Stimulated activated CD4-positive, alpha-beta T cell treated with anti-CD3 and anti-CD28 coated beads, Interleukin-4, amount 100 ng/mL, for 24 hours (primary cell): ENCODE data around the gene PRF1.
A peak's percentile ranks its signal among the peaks of the same experiment; 100 is the strongest.
"Not testable (repeated sequence)": the region's sequence is repeated elsewhere in the genome, so short reads cannot be mapped to it uniquely, and the experiment has no call there.

Experiments
- DNase-seq: peaks from one replicate; pipeline ENCODE4 v3.0.0-alpha.2; 2020

The PRF1 gene

DNA sequence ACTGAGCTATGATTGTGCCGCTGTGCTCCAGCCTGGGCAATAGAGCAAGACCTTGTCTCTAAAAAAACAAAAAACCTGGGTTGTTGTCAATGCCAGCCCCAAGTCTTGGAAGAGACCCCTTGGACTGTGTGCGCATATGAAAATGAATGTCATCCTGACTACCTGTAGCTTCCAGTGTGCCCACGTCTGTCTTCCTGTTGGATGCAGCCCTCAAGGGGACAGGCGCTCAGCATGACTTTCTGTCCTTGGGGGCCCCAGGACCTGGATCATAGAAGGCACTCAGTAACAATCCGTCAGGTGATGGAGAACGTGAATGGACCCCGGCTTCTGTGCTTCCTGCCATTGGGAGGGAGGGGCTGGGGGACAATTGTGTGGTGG, 9.0 kb downstream of the PRF1 start:
- DNase-seq = no peak

DNA sequence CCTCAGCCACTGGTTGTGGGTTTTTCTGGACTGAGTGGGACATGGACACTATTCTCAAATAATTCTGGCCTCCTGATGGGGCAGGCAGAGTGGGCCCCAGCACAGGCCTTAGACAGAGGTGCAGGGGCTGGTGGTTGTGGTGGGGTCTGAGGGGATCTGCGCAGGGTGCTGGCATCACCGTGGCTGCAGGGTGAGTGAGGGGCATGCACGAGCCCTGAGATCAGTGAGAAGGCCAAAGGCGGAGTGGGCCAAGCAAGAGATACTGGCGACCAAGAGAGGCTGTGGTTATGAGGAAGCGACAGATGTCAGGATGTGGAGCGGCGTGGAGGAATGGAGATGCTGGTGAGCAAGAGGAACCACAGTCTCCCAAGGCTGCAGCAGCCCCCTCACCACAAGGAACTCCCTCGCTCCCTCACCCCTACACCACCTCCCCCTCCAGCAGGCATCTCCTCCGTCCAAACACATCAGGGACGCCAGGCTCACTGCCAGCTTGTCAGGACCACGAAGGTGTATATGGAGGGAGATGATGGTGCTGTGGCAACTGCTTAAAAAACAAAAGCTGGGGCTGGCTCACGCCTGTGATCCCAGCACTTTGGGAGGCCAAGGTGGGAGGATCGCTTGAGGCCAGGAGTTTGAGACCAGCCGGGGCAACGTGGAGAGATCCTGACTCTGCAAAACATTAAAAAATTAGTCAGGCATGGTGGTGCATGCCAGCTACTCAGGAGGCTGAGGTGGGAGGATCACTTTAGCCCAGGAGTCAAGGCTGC, 9.6 kb downstream of the PRF1 start:
- no peak for DNase-seq

DNA sequence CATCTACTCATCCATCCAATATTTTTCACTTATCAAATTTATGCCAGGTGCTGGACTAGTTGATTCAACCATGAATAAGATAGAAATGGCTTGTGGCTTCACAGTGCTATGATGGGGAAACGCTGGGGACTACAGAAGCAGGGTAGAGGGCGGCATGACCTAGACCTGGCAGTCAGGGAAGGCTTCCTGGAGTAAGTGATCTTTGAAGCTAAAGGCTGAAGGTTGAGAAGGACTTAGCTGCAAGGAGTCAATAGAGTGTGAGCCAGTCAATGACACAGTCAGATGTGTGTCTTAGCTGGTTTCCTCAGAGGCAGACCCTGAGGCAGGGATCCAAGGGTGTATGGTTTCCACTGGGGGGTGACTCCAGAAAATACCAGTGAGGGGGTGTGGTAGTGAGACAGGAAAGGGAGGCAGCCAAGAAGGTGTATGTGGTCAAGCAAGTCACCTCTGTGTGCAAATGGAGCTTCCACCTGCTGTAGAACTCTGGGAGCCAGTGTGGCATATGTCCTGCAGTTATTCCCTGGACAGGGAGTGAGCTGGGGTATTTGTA, 10.3 kb downstream of the PRF1 start:
- no peak for DNase-seq

DNA sequence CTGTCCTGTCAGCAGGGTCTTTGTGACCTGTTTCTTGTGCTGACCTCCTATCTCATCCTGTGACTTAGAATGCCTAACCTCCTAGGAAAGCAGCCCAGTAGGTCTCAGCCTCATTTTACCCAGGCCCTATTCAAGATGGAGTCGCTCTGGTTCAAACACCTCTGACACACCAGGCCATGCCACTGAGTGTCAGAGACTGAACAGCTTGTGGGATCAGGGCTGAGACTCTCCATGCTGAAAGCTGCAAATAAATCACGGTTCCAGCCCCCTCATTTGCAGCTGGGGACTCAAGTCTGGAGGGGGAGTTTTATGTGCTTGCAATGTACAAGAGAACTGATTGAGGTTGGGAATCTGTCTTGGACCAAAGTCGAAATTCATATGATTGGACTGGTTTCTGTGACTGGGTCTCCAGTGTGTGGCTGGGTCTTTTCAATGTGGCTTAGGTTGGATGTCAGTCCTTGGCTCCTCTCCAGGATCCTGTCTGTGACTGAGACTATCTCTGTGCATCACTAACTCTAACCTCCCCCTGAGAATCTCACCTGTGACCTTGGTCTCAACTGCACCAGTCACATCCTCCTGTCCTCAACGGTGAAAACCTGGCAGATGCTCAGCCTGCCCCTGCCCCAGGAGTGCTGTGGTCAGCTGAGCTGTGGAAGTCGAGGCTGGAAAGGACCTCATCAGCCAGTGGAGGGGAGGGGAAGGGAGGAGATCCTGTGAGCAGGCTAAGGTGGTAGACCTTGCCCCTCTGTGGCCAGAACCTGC, 11.7 kb downstream of the PRF1 start:
- no peak for DNase-seq

DNA sequence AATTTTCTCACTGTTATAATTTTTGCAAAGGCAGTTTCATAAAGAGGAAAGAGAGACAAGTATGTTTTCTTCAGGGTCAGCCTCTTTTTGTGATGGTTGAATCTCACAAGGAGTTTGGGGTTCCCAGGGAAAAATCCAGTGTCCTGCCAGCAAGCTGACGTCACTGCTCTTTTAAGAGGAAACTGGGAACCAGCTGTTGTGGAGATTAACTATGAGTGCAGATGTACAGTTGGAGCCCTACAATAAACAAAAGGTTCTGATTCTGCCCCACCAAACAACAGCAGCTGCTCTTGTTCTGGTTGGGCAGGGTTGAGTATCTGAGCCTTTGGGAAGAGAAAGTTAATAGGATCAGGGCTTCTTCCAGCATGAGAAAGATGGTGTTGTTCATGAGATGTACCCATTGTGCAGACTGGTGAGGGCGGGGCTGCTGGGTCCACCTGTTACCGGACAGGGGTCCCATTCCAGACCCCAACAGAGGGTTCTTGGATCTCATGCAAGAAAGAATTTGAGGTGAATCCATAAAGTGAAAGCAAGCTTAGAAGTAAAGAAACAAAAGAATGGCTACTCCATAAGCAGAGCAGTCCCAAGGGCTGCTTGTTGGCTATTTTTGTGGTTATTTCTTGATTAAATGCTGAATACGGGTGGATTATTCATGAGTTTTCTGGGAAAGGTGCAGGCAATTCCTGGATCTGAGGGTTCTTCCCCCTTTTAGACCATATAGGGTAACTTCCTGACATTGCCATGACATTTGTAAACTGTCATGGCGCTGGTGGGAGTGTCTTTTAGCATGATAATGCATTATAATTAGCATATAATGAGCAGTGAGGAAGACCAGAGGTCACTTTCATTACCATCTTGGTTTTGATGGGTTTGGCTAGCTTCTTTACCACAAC, 12.5 kb downstream of the PRF1 start:
- no peak for DNase-seq

DNA sequence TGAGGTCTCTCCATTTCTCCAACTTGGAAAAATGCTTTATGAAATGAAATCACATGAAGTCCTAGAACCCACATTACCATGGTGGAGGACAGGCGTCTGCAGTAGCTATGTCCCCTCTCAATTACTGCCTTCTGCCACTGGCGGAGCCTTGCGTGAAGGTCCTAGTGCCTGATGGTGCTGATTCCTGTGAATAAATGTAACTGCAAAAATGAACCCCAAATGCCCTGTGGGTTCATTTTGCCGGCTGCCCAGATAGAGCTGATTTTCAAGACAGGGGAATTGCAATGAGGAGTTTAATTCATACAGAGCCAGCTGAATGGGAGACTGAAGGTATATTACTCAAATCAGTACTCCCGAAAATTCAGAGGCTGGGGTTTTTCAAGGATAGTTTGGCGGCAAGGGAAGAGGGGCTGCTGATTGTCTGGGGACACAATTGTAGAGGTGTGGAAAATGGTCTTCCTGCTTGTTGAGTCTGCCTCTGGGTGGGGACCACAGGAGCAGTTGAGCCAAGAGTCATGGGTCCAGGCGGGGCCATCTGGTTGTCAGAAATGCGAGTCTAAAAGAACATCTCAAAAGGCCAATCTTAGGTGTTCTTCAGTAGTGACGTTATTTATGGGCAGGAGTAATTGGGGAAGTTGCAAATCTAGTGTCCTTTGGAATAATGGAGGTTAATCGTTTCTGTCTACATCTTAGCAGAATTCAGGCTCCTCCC, 13.5 kb downstream of the PRF1 start:
- DNase-seq = no peak

DNA sequence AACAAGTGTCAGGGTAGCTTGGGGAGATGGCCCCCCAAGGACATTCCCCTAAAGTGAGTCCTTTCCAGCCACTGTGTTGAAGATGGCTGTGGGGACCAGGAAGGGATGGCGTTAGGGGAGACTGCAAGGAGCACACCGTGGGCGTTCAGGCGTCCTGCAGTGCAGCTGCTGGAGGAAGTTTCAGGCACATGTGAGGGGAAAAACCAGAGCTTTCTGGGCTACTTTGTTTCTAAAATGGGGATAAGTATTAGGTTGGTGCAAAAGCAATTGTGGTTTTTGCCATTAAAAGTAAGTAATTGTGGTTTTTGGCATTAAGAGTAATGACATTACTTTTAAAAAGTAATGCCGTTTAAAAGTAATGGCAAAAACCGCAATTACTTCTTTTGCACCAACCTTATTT, 14.3 kb downstream of the PRF1 start:
- no peak for DNase-seq

DNA sequence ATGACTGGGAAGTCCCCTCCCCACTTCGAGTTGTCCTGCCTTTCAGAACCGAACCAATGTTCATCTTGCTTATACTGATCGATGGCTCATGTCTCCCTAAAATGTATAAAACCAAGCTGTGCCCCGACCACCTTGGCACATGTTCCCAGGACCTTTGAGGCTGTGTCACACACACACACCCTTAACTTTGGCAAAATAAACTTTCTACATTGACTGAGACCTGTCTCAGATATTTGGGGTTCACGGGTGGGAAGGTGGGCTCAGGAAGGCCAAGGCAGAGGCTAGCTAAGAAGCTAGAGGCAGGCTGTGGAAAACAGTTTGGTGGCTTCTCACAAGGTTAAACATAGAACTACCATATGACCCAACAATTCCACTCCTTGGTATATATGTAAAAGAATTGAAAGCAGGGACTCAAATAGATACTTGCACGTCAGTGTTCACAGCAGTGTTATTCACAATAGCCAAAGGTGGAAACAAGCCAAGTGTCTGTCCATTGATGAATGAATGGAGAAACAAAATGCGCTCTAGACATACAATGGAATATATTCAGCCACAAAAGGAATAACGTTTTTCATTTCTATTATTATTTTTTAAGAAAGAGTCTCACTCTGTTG, 15.4 kb downstream of the PRF1 start:
- no peak for DNase-seq

DNA sequence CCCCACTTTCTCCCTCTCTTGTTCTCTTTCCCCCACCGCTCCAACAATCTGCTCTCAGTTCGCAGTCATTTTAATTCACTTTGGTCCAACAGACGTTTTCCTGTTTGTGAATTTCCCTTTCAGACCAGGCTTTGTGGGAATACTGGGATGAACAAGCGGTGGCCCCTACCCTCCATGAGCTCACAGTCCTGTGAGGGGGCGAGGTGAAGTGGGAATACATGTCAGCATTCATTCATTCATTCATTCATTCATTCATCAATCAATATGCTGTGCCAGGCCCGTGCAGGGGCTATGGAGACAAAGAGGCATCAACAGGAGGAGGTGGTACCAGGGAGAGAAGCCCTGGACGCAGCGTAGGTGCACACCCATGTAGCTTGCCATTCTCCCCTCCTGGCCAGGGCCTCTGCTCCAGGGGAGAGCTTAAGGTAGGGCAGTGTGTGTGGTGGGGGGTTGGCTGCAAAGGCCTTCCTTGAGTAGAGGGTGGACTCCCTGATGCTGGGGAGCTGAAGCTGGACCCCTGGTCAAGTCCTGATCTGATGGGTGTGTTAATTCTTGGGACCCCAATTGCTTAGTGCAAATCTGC, 16.1 kb downstream of the PRF1 start:
- DNase-seq = no peak

DNA sequence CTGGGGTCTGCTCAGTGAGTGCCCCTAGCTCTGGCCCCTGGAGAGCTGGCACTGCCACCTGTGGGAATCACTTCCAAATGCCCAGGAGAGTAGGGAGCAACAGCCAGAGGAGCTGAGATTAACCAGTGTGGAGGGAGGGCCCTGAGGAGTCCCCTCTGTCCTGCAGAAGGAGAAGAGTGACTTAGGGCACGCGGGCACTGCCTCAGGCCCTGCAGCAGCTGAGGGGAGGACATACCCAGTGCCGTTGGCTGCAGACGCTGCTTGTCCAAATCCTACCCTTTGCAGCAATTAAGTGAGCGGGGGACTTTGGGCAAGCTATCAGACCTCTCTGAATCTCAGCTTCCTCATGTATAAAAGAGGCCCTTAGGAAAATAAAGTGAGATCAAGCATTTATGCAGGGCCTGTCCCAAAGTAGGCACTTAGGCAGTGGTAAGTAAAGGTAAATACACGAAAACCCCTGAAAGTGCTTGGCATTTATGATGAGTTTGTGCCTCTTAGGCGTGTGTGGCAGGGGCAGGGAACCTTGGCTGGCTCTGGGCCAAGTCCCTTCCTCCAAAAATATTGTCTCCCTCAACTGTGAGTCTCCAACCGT, 16.9 kb downstream of the PRF1 start:
- no peak for DNase-seq

DNA sequence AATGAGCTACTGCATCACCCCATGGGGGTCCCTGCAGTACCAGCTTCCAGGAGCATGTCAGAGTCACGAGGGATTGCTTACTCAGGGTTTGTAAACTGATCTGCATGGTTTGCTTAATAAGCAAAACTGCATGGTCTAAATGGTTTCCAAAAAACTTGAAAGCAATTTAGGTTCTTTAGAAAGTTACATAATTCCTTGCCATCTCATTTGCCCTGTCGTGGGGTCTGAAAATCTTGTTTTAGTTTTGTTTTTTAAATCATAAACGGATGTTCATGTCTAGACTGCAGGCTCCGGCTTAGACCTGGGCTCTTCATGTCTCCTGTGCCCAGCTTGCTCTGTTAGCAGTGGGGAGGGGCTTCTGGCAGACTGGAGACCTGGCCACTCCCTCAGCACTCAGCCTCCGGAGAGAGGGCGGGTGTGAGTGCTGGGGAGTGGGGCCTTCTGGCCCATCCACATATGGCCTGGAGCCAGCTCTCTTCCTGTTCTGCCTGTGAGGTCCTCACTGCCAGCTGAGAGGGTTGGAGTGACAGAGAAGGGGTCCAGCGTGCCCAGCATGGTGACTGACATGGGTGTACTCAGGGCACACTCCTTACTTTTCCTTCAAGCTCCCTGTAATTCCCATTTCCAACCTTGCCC, 17.5 kb downstream of the PRF1 start:
- no peak for DNase-seq

DNA sequence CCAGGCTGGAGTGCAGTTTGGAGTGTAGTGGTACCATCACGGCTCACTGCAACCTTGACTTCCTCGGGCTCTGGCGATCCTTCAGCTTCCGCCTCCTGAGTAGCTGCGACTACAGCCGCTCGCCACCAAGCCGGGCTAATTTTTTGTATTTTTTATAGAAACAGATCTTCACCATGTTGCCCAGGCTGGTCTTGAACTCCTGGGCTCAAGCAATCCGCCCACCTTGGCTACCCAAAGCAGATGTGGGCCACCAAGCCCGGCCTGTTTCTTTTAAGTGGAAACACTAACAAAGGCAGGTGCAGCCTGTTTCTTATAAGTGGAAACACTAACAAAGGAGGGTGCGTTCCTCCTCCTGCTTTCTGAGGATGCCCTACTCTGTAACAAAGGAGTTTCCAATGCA, 18.2 kb downstream of the PRF1 start:
- DNase-seq = no peak

DNA sequence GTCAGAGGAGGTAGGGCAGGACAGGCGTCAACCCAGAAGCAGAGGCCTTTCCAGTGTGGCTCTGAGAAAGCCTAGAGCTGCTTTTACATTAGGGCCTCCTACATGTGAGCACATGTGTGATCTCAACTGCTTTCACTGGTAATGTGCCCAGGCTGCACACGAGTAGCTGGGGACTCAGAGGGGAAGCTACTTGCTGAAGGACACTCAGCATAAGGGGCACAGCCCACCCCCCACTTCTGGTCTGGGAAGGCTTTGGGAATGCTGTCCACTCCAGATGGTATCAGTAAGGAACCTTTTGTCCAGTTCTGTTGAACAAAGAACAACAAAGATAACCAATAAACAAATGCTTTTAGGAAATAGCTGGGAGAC, 18.9 kb downstream of the PRF1 start:
- DNase-seq = no peak

DNA sequence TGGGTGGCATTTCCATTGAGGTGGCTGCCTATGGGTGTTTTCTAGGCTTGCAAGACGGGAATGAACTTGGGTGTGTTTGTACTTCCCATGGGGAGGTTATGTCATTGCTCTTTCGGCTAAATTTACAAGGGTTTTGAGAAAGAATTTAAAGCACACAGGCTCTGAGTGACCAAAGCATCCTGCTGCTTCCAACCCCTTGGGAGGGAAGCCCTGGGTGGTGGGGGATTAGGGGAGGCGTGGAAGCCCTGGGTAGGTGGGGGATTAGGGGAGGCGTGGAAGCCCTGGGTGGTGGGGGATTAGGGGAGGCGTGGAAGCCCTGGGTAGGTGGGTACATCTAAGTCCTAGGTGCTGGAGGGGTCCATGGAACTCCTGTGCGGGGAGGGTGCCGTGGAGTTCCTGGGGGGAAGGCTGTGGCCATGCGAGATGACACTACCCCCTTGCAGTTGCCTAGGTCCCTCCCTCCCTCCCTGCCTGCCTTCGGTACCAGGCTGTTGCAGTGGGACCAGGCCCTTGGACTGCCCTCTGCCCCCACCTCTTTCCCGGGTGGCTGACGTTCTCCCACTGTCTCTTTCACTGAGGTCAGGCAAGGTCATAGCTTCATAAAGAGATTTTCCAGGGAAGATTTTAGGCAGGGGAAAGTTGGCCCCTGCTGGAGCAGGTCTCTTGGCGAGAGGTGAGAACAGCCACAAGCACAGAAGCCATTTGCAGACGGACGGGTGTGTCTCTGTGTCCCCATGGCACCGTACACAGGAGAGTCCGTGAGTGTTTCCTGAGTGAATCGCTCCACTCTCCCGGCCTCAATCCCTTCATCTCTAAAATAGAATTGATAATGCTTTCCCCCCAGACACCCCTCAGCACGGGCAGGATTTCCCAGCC, 19.5 kb downstream of the PRF1 start:
- DNase-seq = no peak

DNA sequence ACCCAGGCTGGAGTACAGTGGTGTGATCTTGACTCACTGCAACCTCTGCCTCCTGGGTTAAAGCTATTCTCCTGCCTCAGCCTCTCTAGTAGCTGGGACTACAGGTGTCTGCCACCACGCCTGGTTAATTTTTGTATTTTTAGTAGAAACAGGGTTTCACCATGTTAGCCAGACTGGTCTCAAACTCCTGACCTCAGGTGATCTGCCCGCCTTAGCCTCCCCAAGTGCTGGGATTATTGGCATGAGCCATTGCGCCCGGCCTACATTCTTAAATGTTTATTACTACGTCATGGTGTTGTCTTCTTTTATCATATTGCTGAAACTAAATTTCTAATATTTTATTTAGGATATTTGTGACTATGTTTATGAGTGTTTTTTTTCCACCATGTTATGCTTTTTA, 21.4 kb downstream of the PRF1 start:
- DNase-seq = not testable (repeated sequence)

DNA sequence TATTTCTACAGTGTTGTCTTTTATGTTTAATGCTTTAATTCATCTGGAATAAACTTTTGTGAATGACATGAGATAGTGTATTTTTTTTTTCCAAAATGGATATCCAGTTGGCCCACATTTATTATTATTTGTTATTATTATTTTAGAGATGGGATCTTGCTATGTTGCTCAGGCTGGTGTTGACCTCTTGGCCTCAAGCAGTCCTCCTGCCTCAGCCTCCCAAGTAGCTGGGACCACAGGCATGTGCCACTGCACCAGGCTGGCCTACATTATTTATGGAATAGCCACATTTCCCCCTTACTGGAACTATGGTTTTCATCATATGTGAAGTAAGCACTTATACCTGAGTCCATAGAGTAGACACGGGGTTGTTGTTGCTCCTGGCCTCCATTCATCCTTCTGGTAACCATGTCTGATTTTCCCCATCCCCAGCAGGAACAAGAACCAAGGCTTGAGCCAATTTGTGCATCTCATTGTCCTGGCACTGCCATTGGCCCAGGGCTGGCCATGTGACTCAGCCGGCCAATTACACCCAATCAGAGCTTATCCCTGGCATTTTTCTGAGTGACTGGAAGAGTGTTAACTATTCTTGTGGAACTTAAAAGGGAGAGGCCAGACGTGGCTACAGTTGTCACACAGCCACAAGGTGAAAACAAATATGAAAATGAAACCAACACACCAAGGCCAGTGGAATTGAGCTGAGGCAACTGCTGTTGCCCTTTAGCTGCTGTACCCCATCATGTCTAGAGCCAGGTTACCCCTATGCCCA, 23.1 kb downstream of the PRF1 start:
- no peak for DNase-seq

DNA sequence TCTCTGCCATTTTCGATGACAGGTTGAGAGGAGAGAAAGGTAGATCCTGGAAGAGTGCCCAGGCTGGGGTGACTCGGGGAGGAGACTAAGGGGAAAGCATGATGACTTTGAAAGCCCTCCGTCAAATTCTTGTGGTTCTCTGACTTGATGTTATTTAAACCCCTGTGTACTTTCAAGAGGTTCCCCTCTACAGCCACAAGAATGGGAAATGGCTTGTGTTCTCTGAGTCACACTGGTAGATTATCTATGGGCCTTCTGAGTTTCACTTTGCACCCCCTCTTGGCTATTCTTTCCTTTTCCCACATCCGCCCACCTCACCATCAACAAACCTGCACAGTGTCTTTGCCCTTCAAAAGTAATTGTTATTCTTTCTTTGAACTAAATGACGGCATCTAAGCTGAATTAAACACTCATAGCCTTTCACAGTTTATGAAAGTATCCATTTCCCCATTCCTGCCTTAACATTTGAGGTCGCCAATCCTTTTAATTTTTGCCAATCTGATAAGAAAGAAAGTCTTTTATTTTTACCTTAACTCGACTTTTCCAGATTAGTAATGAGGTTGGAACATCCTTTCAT, 24.1 kb downstream of the PRF1 start:
- peak; percentile 70 for DNase-seq

DNA sequence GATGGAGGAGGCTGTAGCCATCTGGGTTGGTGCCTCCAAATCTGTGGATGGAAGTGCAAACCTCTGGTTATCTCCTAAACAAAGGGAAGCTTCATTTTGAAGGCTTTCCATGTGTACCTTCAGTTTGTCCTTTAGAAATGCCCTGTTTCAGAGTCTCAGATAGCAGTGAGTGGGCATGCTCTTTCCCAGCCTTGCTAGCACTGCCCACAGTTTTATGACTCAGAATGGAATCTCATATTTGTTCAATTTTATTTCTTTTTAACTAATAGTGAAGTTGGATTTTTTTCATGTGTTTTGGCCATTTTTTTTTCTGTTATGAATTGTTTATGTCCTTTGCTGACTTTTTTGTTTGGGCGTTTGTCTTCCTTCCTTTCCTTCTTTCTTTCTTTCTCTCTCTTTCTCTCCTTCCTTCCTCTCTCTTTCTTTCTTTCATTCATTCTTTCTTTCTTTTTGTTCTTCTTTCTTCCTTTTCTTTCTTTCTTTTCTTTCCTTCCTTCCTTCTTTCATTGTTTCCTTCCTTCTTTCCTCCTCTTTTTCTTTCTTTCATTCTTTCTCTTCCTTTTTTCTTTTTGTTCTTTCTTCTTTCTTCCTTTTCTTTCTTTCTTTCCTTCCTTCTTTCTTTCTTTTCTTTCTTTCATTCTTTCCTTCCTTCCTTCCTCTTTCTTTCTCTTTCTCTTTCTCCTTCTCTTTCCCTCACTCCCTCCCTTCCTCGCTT, 25.6 kb downstream of the PRF1 start:
- DNase-seq = no peak
